ENCODE measurements around the gene NOS1AP.

Gene NOS1AP

GRCh38 chr1:162291000-162291399, 221.5 kb downstream of the NOS1AP start:
- DNase-seq (ENCODE audit: low read depth in 1 of 2, low spot score in 1 of 2), result no peak

GRCh38 chr1:162292422-162292849, 222.9 kb downstream of the NOS1AP start:
- no peak for DNase-seq (ENCODE audit: low read depth in 1 of 2, low spot score in 1 of 2)

- no peak for DNase-seq (ENCODE audit: low read depth in 1 of 2, low spot score in 1 of 2)
Observed at GRCh38 chr1:162293073-162293692, 223.7 kb downstream of the NOS1AP start.

GRCh38 chr1:162294015-162294414, 224.5 kb downstream of the NOS1AP start:
- no peak for DNase-seq (ENCODE audit: low read depth in 1 of 2, low spot score in 1 of 2)

- no peak for DNase-seq (ENCODE audit: low read depth in 1 of 2, low spot score in 1 of 2)
Observed at GRCh38 chr1:162297208-162297607, 227.7 kb downstream of the NOS1AP start.

GRCh38 chr1:162298266-162298665, 228.8 kb downstream of the NOS1AP start:
- no peak for DNase-seq (ENCODE audit: low read depth in 1 of 2, low spot score in 1 of 2)

GRCh38 chr1:162299018-162299417, 229.5 kb downstream of the NOS1AP start:
- DNase-seq (ENCODE audit: low read depth in 1 of 2, low spot score in 1 of 2), result no peak

GRCh38 chr1:162300057-162300917, 230.8 kb downstream of the NOS1AP start:
- DNase-seq (ENCODE audit: low read depth in 1 of 2, low spot score in 1 of 2), result no peak

- no peak for DNase-seq (ENCODE audit: low read depth in 1 of 2, low spot score in 1 of 2)
Observed at GRCh38 chr1:162301696-162302095, 232.2 kb downstream of the NOS1AP start.

- DNase-seq (ENCODE audit: low read depth in 1 of 2, low spot score in 1 of 2), result no peak
Observed at GRCh38 chr1:162302306-162303003, 233.0 kb downstream of the NOS1AP start.

- no peak for DNase-seq (ENCODE audit: low read depth in 1 of 2, low spot score in 1 of 2)
Observed at GRCh38 chr1:162303004-162303344, 233.5 kb downstream of the NOS1AP start.

- DNase-seq (ENCODE audit: low read depth in 1 of 2, low spot score in 1 of 2), result no peak
Observed at GRCh38 chr1:162304736-162305135, 235.2 kb downstream of the NOS1AP start.

GRCh38 chr1:162305969-162306368, 236.5 kb downstream of the NOS1AP start:
- DNase-seq (ENCODE audit: low read depth in 1 of 2, low spot score in 1 of 2), result no peak

- DNase-seq (ENCODE audit: low read depth in 1 of 2, low spot score in 1 of 2), result no peak
Observed at GRCh38 chr1:162310337-162310736, 240.8 kb downstream of the NOS1AP start.

- DNase-seq (ENCODE audit: low read depth in 1 of 2, low spot score in 1 of 2), result no peak
Observed at GRCh38 chr1:162314206-162314605, 244.7 kb downstream of the NOS1AP start.

GRCh38 chr1:162315673-162316072, 246.2 kb downstream of the NOS1AP start:
- DNase-seq (ENCODE audit: low read depth in 1 of 2, low spot score in 1 of 2), result no peak

- DNase-seq (ENCODE audit: low read depth in 1 of 2, low spot score in 1 of 2), result no peak
Observed at GRCh38 chr1:162316187-162316586, 246.7 kb downstream of the NOS1AP start.

- DNase-seq (ENCODE audit: low read depth in 1 of 2, low spot score in 1 of 2), result no peak
Observed at GRCh38 chr1:162317621-162318020, 248.1 kb downstream of the NOS1AP start.

GRCh38 chr1:162319493-162320175, 250.1 kb downstream of the NOS1AP start:
- no peak for DNase-seq (ENCODE audit: low read depth in 1 of 2, low spot score in 1 of 2)

- DNase-seq (ENCODE audit: low read depth in 1 of 2, low spot score in 1 of 2), result no peak
Observed at GRCh38 chr1:162321809-162322422, 252.4 kb downstream of the NOS1AP start.

GRCh38 chr1:162323023-162323422, 253.5 kb downstream of the NOS1AP start:
- DNase-seq (ENCODE audit: low read depth in 1 of 2, low spot score in 1 of 2), result no peak
